Measurements from ENCODE around the gene C1orf21. TPM values are rescaled to one million over a fixed set of nuclear protein-coding genes. Genes with fewer than 3 reads are reported as not detected.

Gene C1orf21
- polyA plus RNA-seq, 6 donors from 2014 or later = 0.08 to 1.9 (median 0.16) TPM; not detected in 1

DNA sequence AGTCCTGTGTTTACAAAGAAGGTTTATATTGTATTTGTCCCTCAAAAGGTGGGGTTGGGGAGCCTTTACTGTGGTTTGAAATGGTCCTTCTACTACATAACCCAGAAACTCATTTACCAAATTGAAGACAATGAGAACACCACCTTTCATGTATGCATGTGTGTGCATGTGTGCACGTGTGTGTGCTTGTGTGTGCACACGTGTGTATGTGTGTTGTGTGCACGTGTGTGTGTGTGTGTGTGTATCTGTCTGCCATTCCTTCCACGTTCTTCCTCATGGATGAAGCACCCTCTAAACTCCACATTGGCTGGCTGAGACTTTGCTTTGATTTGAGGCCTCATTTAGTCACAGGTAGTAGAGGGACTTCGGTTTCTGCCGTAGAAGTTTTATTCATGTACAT, 229.7 kb downstream of the C1orf21 start:
- DNase-seq (no peak), ATAC-seq (ENCODE audit: low read depth in 2 of 2) (no peak)
- Mint-ChIP-seq H3K27me3 (peaks cover 0 to 5% (median 0%) of the 10 kb centered on the region in 3 donors), H3K9me3 (no peaks in the 10 kb centered on the region), H3K36me3 (no peaks in the 10 kb centered on the region), H3K4me1 (no peaks in the 10 kb centered on the region), H3K4me3 (no peak overlapping the region), H3K27ac (no peak overlapping the region)

GRCh38 chr1:184617433-184618029, 230.7 kb downstream of the C1orf21 start:
- no peaks in the 10 kb centered on the region for H3K4me1 Mint-ChIP-seq
- H3K9me3 Mint-ChIP-seq = no peaks in the 10 kb centered on the region
- no peak overlapping the region for H3K4me3 Mint-ChIP-seq
- H3K36me3 Mint-ChIP-seq = no peaks in the 10 kb centered on the region
- ATAC-seq (ENCODE audit: low read depth in 2 of 2) (no peak), DNase-seq (no peak)
- H3K27ac Mint-ChIP-seq = peak overlapping the region in 1 of 6 donors; percentile 78
- peaks cover 0 to 5% (median 0%) of the 10 kb centered on the region in 3 donors for H3K27me3 Mint-ChIP-seq

- Mint-ChIP-seq H3K27me3 (peaks cover 0 to 5% (median 0%) of the 10 kb centered on the region in 3 donors), H3K4me3 (no peak overlapping the region), H3K36me3 (no peaks in the 10 kb centered on the region), H3K9me3 (no peaks in the 10 kb centered on the region), H3K27ac (no peak overlapping the region), H3K4me1 (no peaks in the 10 kb centered on the region)
- ATAC-seq (ENCODE audit: low read depth in 2 of 2) = no peak
- DNase-seq = no peak
Measured at GRCh38 chr1:184618851-184619250, 232.0 kb downstream of the C1orf21 start.

DNA sequence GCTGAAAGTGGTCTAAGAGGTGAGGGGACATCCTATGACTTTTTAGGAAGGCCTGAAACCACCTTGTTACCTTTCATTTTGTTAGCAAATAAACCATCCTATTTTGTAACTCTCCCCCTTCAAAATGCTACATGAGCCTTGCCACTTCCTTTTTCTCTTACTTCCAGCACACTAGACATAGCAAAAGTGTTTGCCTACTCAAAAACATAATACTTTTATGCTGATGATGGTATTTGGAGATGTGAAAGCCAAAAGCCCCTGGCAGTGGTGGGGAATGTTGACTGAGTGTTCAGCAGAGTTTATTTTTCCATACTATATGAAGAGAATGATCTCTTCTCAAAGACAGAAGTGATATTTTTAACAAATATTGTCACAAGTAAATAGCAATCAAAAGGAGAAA, 233.6 kb downstream of the C1orf21 start:
- H3K36me3 Mint-ChIP-seq = no peaks in the 10 kb centered on the region
- H3K27ac Mint-ChIP-seq = no peak overlapping the region
- H3K4me3 Mint-ChIP-seq = no peak overlapping the region

DNA sequence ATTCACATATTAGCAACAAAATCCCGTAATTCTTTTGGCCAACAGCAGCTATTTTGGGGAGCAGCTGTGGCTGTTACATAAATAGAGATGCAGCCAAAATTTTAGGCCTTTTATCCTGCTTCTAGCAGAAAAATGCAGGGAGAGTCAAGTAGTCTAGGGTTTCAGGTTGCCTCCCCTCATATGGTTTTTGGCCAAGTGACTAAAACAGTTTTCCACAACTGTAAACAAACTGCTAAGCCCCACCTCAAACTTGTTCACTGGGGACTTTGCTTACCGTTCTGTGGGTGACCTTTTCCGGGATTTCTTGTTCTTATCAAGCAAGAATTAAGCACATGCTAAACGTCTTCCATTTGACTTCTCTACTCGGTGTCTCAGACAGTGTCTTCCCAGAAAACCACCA, 234.4 kb downstream of the C1orf21 start:
- no peak overlapping the region for H3K27ac Mint-ChIP-seq
- ATAC-seq (ENCODE audit: low read depth in 2 of 2) = no peak

More for the DNA sequence above, 233.6 kb downstream of the C1orf21 start:
- ATAC-seq (ENCODE audit: low read depth in 2 of 2) (no peak), DNase-seq (no peak)
- Mint-ChIP-seq H3K27me3 (peaks cover 0 to 5% (median 0%) of the 10 kb centered on the region in 3 donors), H3K4me1 (no peaks in the 10 kb centered on the region), H3K9me3 (no peaks in the 10 kb centered on the region)

GRCh38 chr1:184622136-184622823, 235.5 kb downstream of the C1orf21 start:
- DNase-seq = no peak
- peaks cover 0 to 4% (median 0%) of the 10 kb centered on the region in 3 donors for H3K27me3 Mint-ChIP-seq
- no peaks in the 10 kb centered on the region for H3K9me3 Mint-ChIP-seq
- H3K4me1 Mint-ChIP-seq = no peaks in the 10 kb centered on the region
- ATAC-seq (ENCODE audit: low read depth in 2 of 2) = no peak
- H3K36me3 Mint-ChIP-seq = no peaks in the 10 kb centered on the region
- peak overlapping the region in 1 of 8 donors; percentile 45 for H3K4me3 Mint-ChIP-seq
- H3K27ac Mint-ChIP-seq = no peak overlapping the region

More for the DNA sequence above, 234.4 kb downstream of the C1orf21 start:
- Mint-ChIP-seq H3K9me3 (no peaks in the 10 kb centered on the region), H3K4me3 (no peak overlapping the region), H3K36me3 (no peaks in the 10 kb centered on the region), H3K27me3 (peaks cover 0 to 5% (median 0%) of the 10 kb centered on the region in 3 donors), H3K4me1 (no peaks in the 10 kb centered on the region)
- no peak for DNase-seq

GRCh38 chr1:184623404-184623803, 236.6 kb downstream of the C1orf21 start:
- no peaks in the 10 kb centered on the region for H3K27me3 Mint-ChIP-seq
- ATAC-seq (ENCODE audit: low read depth in 2 of 2) (no peak), DNase-seq (no peak)
- H3K4me1 Mint-ChIP-seq = no peaks in the 10 kb centered on the region
- no peaks in the 10 kb centered on the region for H3K9me3 Mint-ChIP-seq
- H3K4me3 Mint-ChIP-seq = no peak overlapping the region
- H3K36me3 Mint-ChIP-seq = no peaks in the 10 kb centered on the region
- H3K27ac Mint-ChIP-seq = no peak overlapping the region

- Mint-ChIP-seq H3K36me3 (no peaks in the 10 kb centered on the region), H3K4me3 (no peak overlapping the region), H3K4me1 (no peaks in the 10 kb centered on the region), H3K27ac (no peak overlapping the region), H3K9me3 (no peaks in the 10 kb centered on the region), H3K27me3 (no peaks in the 10 kb centered on the region)
- no peak for ATAC-seq (ENCODE audit: low read depth in 2 of 2)
- no peak for DNase-seq
Measured at GRCh38 chr1:184624051-184624450, 237.2 kb downstream of the C1orf21 start.

- ATAC-seq (ENCODE audit: low read depth in 2 of 2) = no peak
- Mint-ChIP-seq H3K36me3 (no peaks in the 10 kb centered on the region), H3K27ac (no peak overlapping the region), H3K4me1 (no peaks in the 10 kb centered on the region), H3K4me3 (no peak overlapping the region), H3K9me3 (no peaks in the 10 kb centered on the region), H3K27me3 (no peaks in the 10 kb centered on the region)
- no peak for DNase-seq
Measured at GRCh38 chr1:184624626-184625025, 237.8 kb downstream of the C1orf21 start.

DNA sequence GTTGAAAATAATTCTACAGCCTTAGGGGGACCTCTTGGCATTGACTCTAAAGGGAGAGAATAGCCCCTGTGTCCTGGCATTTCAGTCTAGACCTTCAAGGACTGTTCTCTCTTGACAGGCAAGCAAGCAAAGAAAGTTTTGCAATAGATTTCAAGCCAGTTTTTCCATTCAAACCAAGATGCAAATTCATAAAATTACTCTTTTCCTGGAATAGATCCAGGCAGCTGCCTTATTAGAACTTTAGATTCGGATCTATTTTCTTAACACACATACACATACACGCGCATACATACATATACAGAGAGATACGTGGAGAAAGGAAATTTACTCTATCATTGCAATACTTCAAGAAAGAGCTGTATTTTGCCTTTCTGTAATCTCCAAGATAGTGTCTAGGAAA, 238.4 kb downstream of the C1orf21 start:
- no peaks in the 10 kb centered on the region for H3K27me3 Mint-ChIP-seq
- no peak for ATAC-seq (ENCODE audit: low read depth in 2 of 2)
- H3K9me3 Mint-ChIP-seq = no peaks in the 10 kb centered on the region
- no peak for DNase-seq
- H3K4me1 Mint-ChIP-seq = no peaks in the 10 kb centered on the region
- no peak overlapping the region for H3K4me3 Mint-ChIP-seq
- no peaks in the 10 kb centered on the region for H3K36me3 Mint-ChIP-seq
- no peak overlapping the region for H3K27ac Mint-ChIP-seq

DNA sequence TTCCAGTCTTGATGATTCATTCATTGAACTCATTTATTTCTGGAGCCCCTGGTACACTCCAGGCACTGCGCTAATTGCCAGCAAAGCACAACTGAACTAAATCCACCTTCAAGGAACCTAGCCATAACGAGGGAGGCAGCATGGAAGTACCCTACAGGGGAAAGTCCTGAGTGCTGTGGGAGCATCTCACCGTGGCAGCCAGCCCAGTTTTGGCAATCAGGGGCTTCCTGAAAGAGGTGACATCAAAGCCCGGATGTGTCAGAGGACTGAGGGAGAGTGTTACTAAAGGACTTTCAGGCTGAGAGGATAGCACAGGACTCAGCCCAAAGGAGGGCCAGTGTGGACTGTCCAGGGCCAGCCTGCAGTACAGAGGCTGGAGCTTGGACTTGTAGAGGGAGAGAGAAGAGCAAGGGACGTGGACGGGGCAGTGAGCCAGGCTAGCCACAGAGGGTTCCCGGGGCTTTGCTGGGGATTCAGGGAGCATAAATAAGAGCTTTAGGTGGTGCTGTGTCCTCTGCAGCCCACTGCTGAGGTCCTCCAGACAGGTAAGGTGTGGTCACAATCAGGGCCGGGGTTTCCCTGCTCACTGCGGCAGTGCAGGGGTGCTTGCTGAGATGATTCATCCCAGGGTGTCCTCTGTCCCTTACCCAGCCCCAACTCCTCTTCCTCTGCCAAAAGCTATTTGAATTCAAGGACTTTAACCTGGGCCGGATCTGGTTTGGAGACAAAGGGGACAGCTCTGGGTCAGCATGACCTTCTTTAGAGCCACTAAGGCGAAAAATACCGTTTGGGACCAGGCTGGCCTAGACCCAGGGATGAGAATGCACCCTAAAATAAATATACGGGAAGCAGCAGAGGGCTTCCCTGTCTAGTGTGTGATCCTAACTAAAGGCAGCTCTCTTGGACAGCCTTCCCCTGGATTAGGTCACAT, 239.5 kb downstream of the C1orf21 start:
- Mint-ChIP-seq H3K27me3 (no peaks in the 10 kb centered on the region), H3K9me3 (no peaks in the 10 kb centered on the region), H3K4me1 (no peaks in the 10 kb centered on the region), H3K27ac (no peak overlapping the region), H3K36me3 (no peaks in the 10 kb centered on the region), H3K4me3 (no peak overlapping the region)
- DNase-seq = no peak
- no peak for ATAC-seq (ENCODE audit: low read depth in 2 of 2)

DNA sequence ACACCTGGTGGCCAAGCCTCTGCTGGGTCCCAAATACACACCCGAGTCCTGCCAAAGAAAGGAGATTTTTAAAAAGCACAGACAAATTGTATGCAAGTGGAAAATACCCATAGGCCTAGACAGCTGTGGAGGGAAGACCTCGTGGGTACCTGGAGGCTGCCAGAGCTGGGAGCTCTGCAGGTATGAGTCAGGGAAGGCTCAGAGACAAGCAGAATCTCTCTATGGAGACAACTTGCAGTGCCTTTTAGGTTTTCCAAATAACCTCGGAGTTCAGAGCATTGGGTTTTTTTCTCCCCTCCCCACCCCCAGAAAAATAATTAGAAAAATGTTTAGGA, 240.1 kb downstream of the C1orf21 start:
- Mint-ChIP-seq H3K9me3 (no peaks in the 10 kb centered on the region), H3K36me3 (no peaks in the 10 kb centered on the region)
- no peak for ATAC-seq (ENCODE audit: low read depth in 2 of 2)

GRCh38 chr1:184629266-184629665, 242.4 kb downstream of the C1orf21 start:
- no peaks in the 10 kb centered on the region for H3K27me3 Mint-ChIP-seq
- no peak for ATAC-seq (ENCODE audit: low read depth in 2 of 2)
- H3K36me3 Mint-ChIP-seq = no peaks in the 10 kb centered on the region
- no peak overlapping the region for H3K4me3 Mint-ChIP-seq
- H3K27ac Mint-ChIP-seq = no peak overlapping the region
- no peaks in the 10 kb centered on the region for H3K4me1 Mint-ChIP-seq
- no peak for DNase-seq
- H3K9me3 Mint-ChIP-seq = no peaks in the 10 kb centered on the region

More for the DNA sequence above, 240.1 kb downstream of the C1orf21 start:
- Mint-ChIP-seq H3K4me1 (no peaks in the 10 kb centered on the region), H3K4me3 (no peak overlapping the region), H3K27me3 (no peaks in the 10 kb centered on the region), H3K27ac (no peak overlapping the region)
- DNase-seq = no peak

DNA sequence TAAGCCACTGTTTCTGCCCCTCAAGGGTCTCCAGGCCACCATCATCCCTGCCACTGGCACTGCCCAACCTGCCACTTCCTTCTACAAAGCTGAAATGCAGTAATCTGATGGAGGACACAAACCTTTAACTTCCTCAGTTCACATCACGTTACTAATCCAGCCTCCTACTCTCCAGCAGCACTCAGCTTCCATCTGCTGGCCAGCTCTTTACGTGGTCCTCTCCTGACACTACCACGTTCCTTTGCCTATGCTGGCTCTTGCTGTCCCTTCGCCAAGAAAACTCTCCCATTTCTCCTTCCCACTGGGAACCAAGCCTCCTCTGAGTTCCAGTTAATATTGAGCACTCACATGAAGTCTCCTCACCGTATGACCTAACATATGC, 243.8 kb downstream of the C1orf21 start:
- DNase-seq (no peak), ATAC-seq (ENCODE audit: low read depth in 2 of 2) (no peak)
- Mint-ChIP-seq H3K4me1 (no peaks in the 10 kb centered on the region), H3K27ac (no peak overlapping the region), H3K9me3 (no peaks in the 10 kb centered on the region), H3K27me3 (peaks cover 0 to 12% (median 0%) of the 10 kb centered on the region in 3 donors), H3K36me3 (no peaks in the 10 kb centered on the region), H3K4me3 (peak overlapping the region in 1 of 8 donors; percentile 44)

Data from naive B cell (primary cell).